ENCODE measurements around the gene ADIG.
"Not testable (repeated sequence)": the region's sequence is repeated elsewhere in the genome, so short reads cannot be mapped to it uniquely, and the experiment has no call there.

GRCh38 chr20:38595886-38596285, 14.9 kb downstream of the ADIG start:
- TF ChIP-seq CTCF, POLR2A (IDR thresholded peaks at IDR 0.05): not testable (repeated sequence)

Data from lower leg skin (tissue), 3 donors.